RWPE2 (cell line): ENCODE measurements around the gene PARP11.

Source experiments
- ATAC-seq: fragments of 200-7000 bp; cut with Tn5 transposase; 3 replicates; pipeline ENCODE4 v1.9.1; 2021; ENCODE audit warnings: low read depth
- DNase-seq: peaks from one replicate; pipeline ENCODE4 v3.0.0-alpha.2; 2020; ENCODE audit warnings: low spot score
- H3K27ac ChIP-seq: fragments of 450-650 bp; 2 replicates; pipeline ENCODE4 v1.5.1; 2017; ENCODE audit warnings: mild to moderate bottlenecking; ENCODE audit not compliant: poor library complexity, severe bottlenecking
- H3K27me3 ChIP-seq: fragments of 250-450 bp; sonication (Bioruptor Pico); 2 replicates; pipeline ENCODE4 v1.5.1; 2021; ENCODE audit warnings: mild to moderate bottlenecking, moderate library complexity; ENCODE audit not compliant: insufficient read depth, poor library complexity, severe bottlenecking
- H3K36me3 ChIP-seq: fragments of 250-450 bp; sonication (Bioruptor Pico); 2 replicates; pipeline ENCODE4 v1.5.1; 2020; ENCODE audit warnings: low read depth, mild to moderate bottlenecking, moderate library complexity
- H3K4me1 ChIP-seq: fragments of 250-450 bp; sonication (Bioruptor Pico); 2 replicates; pipeline ENCODE4 v1.5.1; 2021; ENCODE audit warnings: mild to moderate bottlenecking, moderate library complexity; ENCODE audit not compliant: insufficient read depth, poor library complexity, severe bottlenecking
- H3K4me3 ChIP-seq: fragments of 250-450 bp; sonication (Bioruptor Pico); 2 replicates; pipeline ENCODE4 v1.5.1; 2021; ENCODE audit warnings: mild to moderate bottlenecking, moderate library complexity; ENCODE audit not compliant: severe bottlenecking
- H3K9me3 ChIP-seq: fragments of 250-450 bp; sonication (Bioruptor Pico); 2 replicates; pipeline ENCODE4 v1.5.1; 2021; ENCODE audit warnings: mild to moderate bottlenecking, moderate library complexity; ENCODE audit not compliant: severe bottlenecking
- CTCF ChIP-seq: fragments of 450-650 bp; IDR thresholded peaks from one replicate; pipeline ENCODE4 v1.5.1; 2017; ENCODE audit warnings: mild to moderate bottlenecking, moderate library complexity; ENCODE audit not compliant: poor library complexity, severe bottlenecking

The PARP11 gene

GRCh38 chr12:3820122-3820521, 53.1 kb downstream of the PARP11 start:
- Histone ChIP-seq H3K36me3 (0 out of 2 replicates have a peak, but pooled peaks cover 6% of the 10 kb centered on the region), H3K9me3 (no peaks in the 10 kb centered on the region), H3K4me3 (no peak overlapping the region), H3K27ac (no peak overlapping the region), H3K27me3 (no peaks in the 10 kb centered on the region), H3K4me1 (no peaks in the 10 kb centered on the region)
- DNase-seq (no peak), ATAC-seq (peak; percentile 51; the same call in 2 of the 3 replicates)
- TF ChIP-seq CTCF, result no peak

- Histone ChIP-seq H3K4me3 (no peak overlapping the region), H3K4me1 (no peaks in the 10 kb centered on the region), H3K27me3 (no peaks in the 10 kb centered on the region), H3K27ac (no peak overlapping the region), H3K36me3 (peaks cover 16% of the 10 kb centered on the region), H3K9me3 (no peaks in the 10 kb centered on the region)
- DNase-seq (no peak), ATAC-seq (no peak)
- TF ChIP-seq CTCF, result no peak
Measured at GRCh38 chr12:3816266-3816665, 56.9 kb downstream of the PARP11 start.

GRCh38 chr12:3815094-3815766, 58.0 kb downstream of the PARP11 start:
- Histone ChIP-seq H3K36me3 (peaks cover 10% of the 10 kb centered on the region), H3K27me3 (no peaks in the 10 kb centered on the region), H3K27ac (no peak overlapping the region), H3K9me3 (no peaks in the 10 kb centered on the region), H3K4me1 (no peaks in the 10 kb centered on the region), H3K4me3 (no peak overlapping the region)
- ATAC-seq (no peak), DNase-seq (no peak)
- TF ChIP-seq CTCF, result no peak

GRCh38 chr12:3810540-3810939, 62.7 kb downstream of the PARP11 start:
- no peaks in the 10 kb centered on the region for H3K27me3 ChIP-seq
- H3K4me3 ChIP-seq, result no peak overlapping the region
- H3K4me1 ChIP-seq, result no peaks in the 10 kb centered on the region
- H3K36me3 ChIP-seq, result peaks cover 10% of the 10 kb centered on the region
- ATAC-seq (no peak), DNase-seq (no peak)
- no peak for TF ChIP-seq CTCF
- no peak overlapping the region for H3K27ac ChIP-seq
- H3K9me3 ChIP-seq, result no peaks in the 10 kb centered on the region

GRCh38 chr12:3810016-3810370, 63.2 kb downstream of the PARP11 start:
- Histone ChIP-seq H3K4me3 (no peak overlapping the region), H3K27me3 (no peaks in the 10 kb centered on the region), H3K4me1 (no peaks in the 10 kb centered on the region), H3K27ac (no peak overlapping the region), H3K36me3 (peaks cover 10% of the 10 kb centered on the region), H3K9me3 (no peaks in the 10 kb centered on the region)
- no peak for DNase-seq
- ATAC-seq, result no peak
- TF ChIP-seq CTCF, result no peak
